K562 (cell line): ENCODE measurements around the gene TNFRSF18. TPM values are rescaled to one million over a fixed set of nuclear protein-coding genes. Genes with fewer than 3 reads are reported as not detected.

ENCODE experiments used
- COPS2 ChIP-seq: fragments of 450-650 bp; conservative IDR thresholded peaks from 2 replicates; pipeline ENCODE4 v1.6.1; 2016; ENCODE audit warnings: mild to moderate bottlenecking, moderate library complexity
- ELF4 ChIP-seq: fragments of 450-650 bp; formaldehyde crosslinking; IDR thresholded peaks from 2 replicates; pipeline ENCODE4 v1.4.0; 2022; ENCODE audit warnings: missing genetic modification characterization
- PCBP2 ChIP-seq: fragments of 200-400 bp; formaldehyde crosslinking; IDR thresholded peaks from 2 replicates; pipeline ENCODE4 v1.6.1; 2018; ENCODE audit warnings: low read length, low read depth, mild to moderate bottlenecking, moderate library complexity; ENCODE audit not compliant: poor library complexity, severe bottlenecking
- PTRF ChIP-seq: fragments of 450-650 bp; IDR thresholded peaks from 2 replicates; pipeline ENCODE4 v1.6.1; 2016; ENCODE audit warnings: mild to moderate bottlenecking, missing genetic modification characterization, missing compliant biosample characterization
- RB1 ChIP-seq: fragments of 450-650 bp; IDR thresholded peaks from 2 replicates; pipeline ENCODE4 v1.6.1; 2017; ENCODE audit warnings: low read depth, mild to moderate bottlenecking
- SRSF1 ChIP-seq: fragments of 200-400 bp; formaldehyde crosslinking; IDR thresholded peaks from 2 replicates; pipeline ENCODE4 v1.6.1; 2017; ENCODE audit warnings: mild to moderate bottlenecking, low read depth, low read length, moderate library complexity
- XRCC5 ChIP-seq: fragments of 200-400 bp; formaldehyde crosslinking; IDR thresholded peaks from 2 replicates; pipeline ENCODE4 v1.6.1; 2017; ENCODE audit warnings: low read depth, mild to moderate bottlenecking, low read length
- ZC3H4 ChIP-seq: sonication (generic); formaldehyde crosslinking; IDR thresholded peaks from 2 replicates; pipeline ENCODE4 v1.9.0; 2021; ENCODE audit warnings: missing genetic modification reagents, borderline replicate concordance
- ZNF197 ChIP-seq: fragments of 200-800 bp; sonication (Bioruptor generic); IDR thresholded peaks from 2 replicates; pipeline ENCODE4 v1.6.1; 2016; ENCODE audit warnings: low read depth, missing genetic modification characterization, missing compliant biosample characterization
- ZNF586 ChIP-seq: fragments of 450-650 bp; formaldehyde crosslinking; conservative IDR thresholded peaks from 2 replicates; pipeline ENCODE4 v1.4.0; 2020; ENCODE audit warnings: mild to moderate bottlenecking, moderate library complexity
- ZNF589 ChIP-seq: fragments of 200-800 bp; sonication (Bioruptor generic); IDR thresholded peaks from 2 replicates; pipeline ENCODE4 v1.6.1; 2016; ENCODE audit warnings: low read depth, missing genetic modification characterization, missing compliant biosample characterization
- ZNF668 ChIP-seq: fragments of 250-450 bp; sonication (Bioruptor Pico); IDR thresholded peaks from 2 replicates; pipeline ENCODE4 v1.8.0; 2022; ENCODE audit warnings: mild to moderate bottlenecking, inconsistent platforms
- polyA plus RNA-seq, 8 experiments: library from polyadenylated mRNA; depleted of rRNA in 4 of 8; stranded (reverse) in 5 of 8; unstranded in 3 of 8; fragments of >200 nt; fragmentation: Nextera tagmentation in 2 of 8; fragmentation: Illumina TruSeq in 1 of 8; extraction: Ambion mirVana in 2 of 8; extraction: Trizol in 1 of 8; gene quantifications; 2 replicates each; pipeline versions ENCODE4 v1.2.1 to v1.2.3, GENCODE V29; 2011 to 2014; ENCODE audit warnings: inconsistent platforms in 1 of 8, missing spikeins in 1 of 8
- total RNA-seq, 7 experiments: library from RNA; depleted of rRNA in 6 of 7; stranded (reverse); fragments of >200 nt in 6 of 7; fragmentation: Illumina TruSeq in 2 of 7; extraction: Trizol in 2 of 7; gene quantifications; 2 replicates each; pipeline versions ENCODE4 v1.2.1 to v1.2.3, GENCODE V29; 2011 to 2021; ENCODE audit warnings: low replicate concordance in 1 of 7
- TF ChIP-seq, protein P1 (sequence below), 2 experiments: fragments of 450-650 bp in 1 of 2; sonication (generic) in 1 of 2; formaldehyde crosslinking in 1 of 2; IDR thresholded peaks; 2 replicates each; pipeline versions ENCODE4 v1.7.1 to v1.9.0; 2016 to 2022; ENCODE audit warnings: inconsistent platforms in 1 of 2, mild to moderate bottlenecking in 1 of 2, missing genetic modification reagents in 1 of 2
- TF ChIP-seq, protein P2 (sequence below): fragments of 450-650 bp; IDR thresholded peaks from 2 replicates; pipeline ENCODE4 v1.6.1; 2016; ENCODE audit warnings: low read depth, mild to moderate bottlenecking, moderate library complexity
- TF ChIP-seq, protein P3 (sequence below): sonication (generic); formaldehyde crosslinking; IDR thresholded peaks from 2 replicates; pipeline ENCODE4 v1.8.1; 2022; ENCODE audit warnings: missing genetic modification reagents
- TF ChIP-seq, protein P4 (sequence below), 3 experiments: fragments of 200-800 bp in 1 of 3; sonication (Bioruptor generic) in 1 of 3; sonication (generic) in 1 of 3; formaldehyde crosslinking in 1 of 3; IDR thresholded peaks; 2 replicates each; pipeline versions ENCODE4 v1.6.1 to v1.8.0; 2016 to 2022; ENCODE audit warnings: mild to moderate bottlenecking in 2 of 3, missing compliant biosample characterization in 2 of 3, missing genetic modification characterization in 2 of 3, missing genetic modification reagents in 1 of 3

The TNFRSF18 gene
- total and polyA plus RNA-seq, 9 of the 15 experiments (the other 6 are each of a cell fraction or from before 2014, with no cell fraction given): 0.24 to 0.27 TPM; not detected in 7

DNA sequence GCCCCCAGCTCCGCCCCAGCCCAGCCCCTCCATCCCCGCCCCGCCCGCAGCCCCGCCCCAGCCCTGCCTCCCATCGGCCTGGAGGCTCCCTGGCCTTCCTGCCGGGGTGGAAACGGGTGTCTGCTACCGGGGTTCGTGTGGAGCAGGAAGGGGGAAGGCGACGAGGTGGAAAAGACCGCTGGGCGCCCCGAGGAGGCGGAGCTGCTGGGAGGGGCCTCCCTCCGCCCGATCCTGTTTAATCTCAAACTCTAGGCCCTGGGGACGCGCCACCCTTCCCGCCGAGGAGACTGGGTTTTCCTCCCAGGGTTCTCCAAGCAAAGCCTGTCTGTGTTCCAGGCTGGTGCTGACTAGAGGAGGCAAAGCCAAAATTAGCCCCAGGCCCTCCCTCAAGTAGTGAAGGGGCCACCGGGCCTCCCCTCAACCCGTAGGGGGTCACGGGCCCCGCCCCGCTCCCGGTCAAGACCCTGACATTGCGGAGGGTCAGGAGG is 48.9 kb downstream of the TNFRSF18 start (continued):
- TF ChIP-seq, protein P1, sequence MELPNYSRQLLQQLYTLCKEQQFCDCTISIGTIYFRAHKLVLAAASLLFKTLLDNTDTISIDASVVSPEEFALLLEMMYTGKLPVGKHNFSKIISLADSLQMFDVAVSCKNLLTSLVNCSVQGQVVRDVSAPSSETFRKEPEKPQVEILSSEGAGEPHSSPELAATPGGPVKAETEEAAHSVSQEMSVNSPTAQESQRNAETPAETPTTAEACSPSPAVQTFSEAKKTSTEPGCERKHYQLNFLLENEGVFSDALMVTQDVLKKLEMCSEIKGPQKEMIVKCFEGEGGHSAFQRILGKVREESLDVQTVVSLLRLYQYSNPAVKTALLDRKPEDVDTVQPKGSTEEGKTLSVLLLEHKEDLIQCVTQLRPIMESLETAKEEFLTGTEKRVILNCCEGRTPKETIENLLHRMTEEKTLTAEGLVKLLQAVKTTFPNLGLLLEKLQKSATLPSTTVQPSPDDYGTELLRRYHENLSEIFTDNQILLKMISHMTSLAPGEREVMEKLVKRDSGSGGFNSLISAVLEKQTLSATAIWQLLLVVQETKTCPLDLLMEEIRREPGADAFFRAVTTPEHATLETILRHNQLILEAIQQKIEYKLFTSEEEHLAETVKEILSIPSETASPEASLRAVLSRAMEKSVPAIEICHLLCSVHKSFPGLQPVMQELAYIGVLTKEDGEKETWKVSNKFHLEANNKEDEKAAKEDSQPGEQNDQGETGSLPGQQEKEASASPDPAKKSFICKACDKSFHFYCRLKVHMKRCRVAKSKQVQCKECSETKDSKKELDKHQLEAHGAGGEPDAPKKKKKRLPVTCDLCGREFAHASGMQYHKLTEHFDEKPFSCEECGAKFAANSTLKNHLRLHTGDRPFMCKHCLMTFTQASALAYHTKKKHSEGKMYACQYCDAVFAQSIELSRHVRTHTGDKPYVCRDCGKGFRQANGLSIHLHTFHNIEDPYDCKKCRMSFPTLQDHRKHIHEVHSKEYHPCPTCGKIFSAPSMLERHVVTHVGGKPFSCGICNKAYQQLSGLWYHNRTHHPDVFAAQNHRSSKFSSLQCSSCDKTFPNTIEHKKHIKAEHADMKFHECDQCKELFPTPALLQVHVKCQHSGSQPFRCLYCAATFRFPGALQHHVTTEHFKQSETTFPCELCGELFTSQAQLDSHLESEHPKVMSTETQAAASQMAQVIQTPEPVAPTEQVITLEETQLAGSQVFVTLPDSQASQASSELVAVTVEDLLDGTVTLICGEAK (IDR thresholded peaks at IDR 0.05): peak; percentile 69
- TF ChIP-seq, protein P1 (CRISPR knock-in tag; IDR thresholded peaks at IDR 0.05): no peak
- TF ChIP-seq XRCC5 (no peak), SRSF1 (no peak), ZNF197 (CRISPR knock-in tag) (no peak), COPS2 (no peak), ZC3H4 (no peak), ZNF586 (CRISPR knock-in tag) (no peak), ZNF668 (CRISPR knock-in tag) (no peak), ELF4 (no peak), ZNF589 (CRISPR knock-in tag) (0 out of 2 replicates have a peak, but pooled peaks have one; percentile 53), RB1 (peak; percentile 20; the same call in 1 of the 2 replicates), PTRF (no peak), PCBP2 (no peak)
- TF ChIP-seq, protein P2, sequence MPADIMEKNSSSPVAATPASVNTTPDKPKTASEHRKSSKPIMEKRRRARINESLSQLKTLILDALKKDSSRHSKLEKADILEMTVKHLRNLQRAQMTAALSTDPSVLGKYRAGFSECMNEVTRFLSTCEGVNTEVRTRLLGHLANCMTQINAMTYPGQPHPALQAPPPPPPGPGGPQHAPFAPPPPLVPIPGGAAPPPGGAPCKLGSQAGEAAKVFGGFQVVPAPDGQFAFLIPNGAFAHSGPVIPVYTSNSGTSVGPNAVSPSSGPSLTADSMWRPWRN: no peak
- TF ChIP-seq, protein P3, sequence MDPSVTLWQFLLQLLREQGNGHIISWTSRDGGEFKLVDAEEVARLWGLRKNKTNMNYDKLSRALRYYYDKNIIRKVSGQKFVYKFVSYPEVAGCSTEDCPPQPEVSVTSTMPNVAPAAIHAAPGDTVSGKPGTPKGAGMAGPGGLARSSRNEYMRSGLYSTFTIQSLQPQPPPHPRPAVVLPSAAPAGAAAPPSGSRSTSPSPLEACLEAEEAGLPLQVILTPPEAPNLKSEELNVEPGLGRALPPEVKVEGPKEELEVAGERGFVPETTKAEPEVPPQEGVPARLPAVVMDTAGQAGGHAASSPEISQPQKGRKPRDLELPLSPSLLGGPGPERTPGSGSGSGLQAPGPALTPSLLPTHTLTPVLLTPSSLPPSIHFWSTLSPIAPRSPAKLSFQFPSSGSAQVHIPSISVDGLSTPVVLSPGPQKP (CRISPR knock-in tag): no peak
- TF ChIP-seq, protein P4, sequence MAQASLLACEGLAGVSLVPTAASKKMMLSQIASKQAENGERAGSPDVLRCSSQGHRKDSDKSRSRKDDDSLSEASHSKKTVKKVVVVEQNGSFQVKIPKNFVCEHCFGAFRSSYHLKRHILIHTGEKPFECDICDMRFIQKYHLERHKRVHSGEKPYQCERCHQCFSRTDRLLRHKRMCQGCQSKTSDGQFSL (CRISPR knock-in tag; IDR thresholded peaks at IDR 0.05): peak; percentile 60; the same call in 1 of the 2 replicates
- TF ChIP-seq, protein P4 (tag; IDR thresholded peaks at IDR 0.05): peak in 1 of 2 experiments; percentile 62; a peak in 1 of 4 replicates
